Fibroblast of pulmonary artery (primary cell): ENCODE results near the gene CATSPERD.

ENCODE experiments used
- DNase-seq: peaks from one replicate; pipeline ENCODE4 v3.0.0-alpha.2; 2010; ENCODE audit warnings: low read depth
- H3K4me3 ChIP-seq: replicated peaks from 2 replicates; pipeline ENCODE4 v1.5.1; 2011; ENCODE audit warnings: low read depth, mild to moderate bottlenecking, control low read depth, low read length, moderate library complexity
- CTCF ChIP-seq: IDR thresholded peaks from 2 replicates; pipeline ENCODE4 v1.5.1; 2011; ENCODE audit warnings: mild to moderate bottlenecking, control low read depth, low read length, inconsistent platforms; ENCODE audit errors: missing control alignments

CATSPERD gene

GRCh38 chr19:5823579-5824281, 103.3 kb downstream of the CATSPERD start:
- DNase-seq = no peak

GRCh38 chr19:5824751-5825150, 104.3 kb downstream of the CATSPERD start:
- no peak overlapping the region for H3K4me3 ChIP-seq
- no peak for TF ChIP-seq CTCF
- no peak for DNase-seq

More at GRCh38 chr19:5823579-5824281, 103.3 kb downstream of the CATSPERD start:
- TF ChIP-seq CTCF = peak; percentile 9
- H3K4me3 ChIP-seq = no peak overlapping the region

GRCh38 chr19:5825178-5825577, 104.7 kb downstream of the CATSPERD start:
- H3K4me3 ChIP-seq = no peak overlapping the region
- no peak for TF ChIP-seq CTCF
- no peak for DNase-seq

GRCh38 chr19:5826531-5827341, 106.3 kb downstream of the CATSPERD start:
- peak; percentile 25 for DNase-seq
- no peak for TF ChIP-seq CTCF
- no peak overlapping the region for H3K4me3 ChIP-seq

GRCh38 chr19:5827342-5827890, 107.0 kb downstream of the CATSPERD start:
- TF ChIP-seq CTCF = no peak
- DNase-seq = no peak
- peak overlapping the region; percentile 45 for H3K4me3 ChIP-seq

- peak overlapping the region; percentile 69 for H3K4me3 ChIP-seq
- DNase-seq = peak; percentile 91
- TF ChIP-seq CTCF = no peak
Observed at GRCh38 chr19:5827891-5828660, 107.6 kb downstream of the CATSPERD start.
